Kidney epithelial cell (primary cell): Measurements from ENCODE around the gene FOLR1. TPM values are rescaled to one million over a fixed set of nuclear protein-coding genes. Genes with fewer than 3 reads are reported as not detected.
"Not testable (repeated sequence)": the region's sequence is repeated elsewhere in the genome, so short reads cannot be mapped to it uniquely, and the experiment has no call there.

Experiments used
- DNase-seq: peaks from one replicate; pipeline ENCODE4 v3.0.0-alpha.2; 2010; ENCODE audit warnings: low read depth
- H3K27me3 ChIP-seq: 2 replicates; pipeline ENCODE4 v1.6.0; 2011; ENCODE audit warnings: low read length; ENCODE audit not compliant: control insufficient read depth, insufficient read depth
- H3K36me3 ChIP-seq: 2 replicates; pipeline ENCODE4 v1.5.1; 2011; ENCODE audit warnings: low read length; ENCODE audit not compliant: control insufficient read depth, insufficient read depth
- H3K4me3 ChIP-seq: 2 replicates; pipeline ENCODE4 v1.5.1; 2011; ENCODE audit warnings: low read depth, mild to moderate bottlenecking, control low read depth, low read length
- total RNA-seq: library from RNA; depleted of rRNA; stranded (reverse); fragments of >200 nt; gene quantifications from 2 replicates; pipeline ENCODE4 v1.2.3, GENCODE V29; 2015
- TF ChIP-seq, protein P1 (sequence below): IDR thresholded peaks from 2 replicates; pipeline ENCODE4 v1.5.1; 2011; ENCODE audit warnings: mild to moderate bottlenecking, moderate library complexity, low read length, control low read depth, inconsistent platforms; ENCODE audit not compliant: insufficient read depth, poor library complexity, severe bottlenecking

FOLR1 gene
- total RNA-seq, 1 donor from 2014 or later, result 1.7 TPM

GRCh38 chr11:72202571-72202970 is 10.6 kb downstream of the FOLR1 start:
- no peaks in the 10 kb centered on the region for H3K36me3 ChIP-seq
- H3K27me3 ChIP-seq, result no peaks in the 10 kb centered on the region
- TF ChIP-seq, protein P1, sequence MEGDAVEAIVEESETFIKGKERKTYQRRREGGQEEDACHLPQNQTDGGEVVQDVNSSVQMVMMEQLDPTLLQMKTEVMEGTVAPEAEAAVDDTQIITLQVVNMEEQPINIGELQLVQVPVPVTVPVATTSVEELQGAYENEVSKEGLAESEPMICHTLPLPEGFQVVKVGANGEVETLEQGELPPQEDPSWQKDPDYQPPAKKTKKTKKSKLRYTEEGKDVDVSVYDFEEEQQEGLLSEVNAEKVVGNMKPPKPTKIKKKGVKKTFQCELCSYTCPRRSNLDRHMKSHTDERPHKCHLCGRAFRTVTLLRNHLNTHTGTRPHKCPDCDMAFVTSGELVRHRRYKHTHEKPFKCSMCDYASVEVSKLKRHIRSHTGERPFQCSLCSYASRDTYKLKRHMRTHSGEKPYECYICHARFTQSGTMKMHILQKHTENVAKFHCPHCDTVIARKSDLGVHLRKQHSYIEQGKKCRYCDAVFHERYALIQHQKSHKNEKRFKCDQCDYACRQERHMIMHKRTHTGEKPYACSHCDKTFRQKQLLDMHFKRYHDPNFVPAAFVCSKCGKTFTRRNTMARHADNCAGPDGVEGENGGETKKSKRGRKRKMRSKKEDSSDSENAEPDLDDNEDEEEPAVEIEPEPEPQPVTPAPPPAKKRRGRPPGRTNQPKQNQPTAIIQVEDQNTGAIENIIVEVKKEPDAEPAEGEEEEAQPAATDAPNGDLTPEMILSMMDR, result no peak
- H3K4me3 ChIP-seq, result no peak overlapping the region
- DNase-seq, result no peak

- TF ChIP-seq, protein P1, result no peak
- Histone ChIP-seq H3K36me3 (no peaks in the 10 kb centered on the region), H3K4me3 (no peak overlapping the region), H3K27me3 (no peaks in the 10 kb centered on the region)
- DNase-seq, result no peak
Observed at GRCh38 chr11:72203163-72203562, 11.2 kb downstream of the FOLR1 start.

- Histone ChIP-seq H3K4me3 (no peak overlapping the region), H3K27me3 (no peaks in the 10 kb centered on the region), H3K36me3 (no peaks in the 10 kb centered on the region)
- DNase-seq, result no peak
- TF ChIP-seq, protein P1, result no peak
Observed at GRCh38 chr11:72204886-72205285, 12.9 kb downstream of the FOLR1 start.

DNA sequence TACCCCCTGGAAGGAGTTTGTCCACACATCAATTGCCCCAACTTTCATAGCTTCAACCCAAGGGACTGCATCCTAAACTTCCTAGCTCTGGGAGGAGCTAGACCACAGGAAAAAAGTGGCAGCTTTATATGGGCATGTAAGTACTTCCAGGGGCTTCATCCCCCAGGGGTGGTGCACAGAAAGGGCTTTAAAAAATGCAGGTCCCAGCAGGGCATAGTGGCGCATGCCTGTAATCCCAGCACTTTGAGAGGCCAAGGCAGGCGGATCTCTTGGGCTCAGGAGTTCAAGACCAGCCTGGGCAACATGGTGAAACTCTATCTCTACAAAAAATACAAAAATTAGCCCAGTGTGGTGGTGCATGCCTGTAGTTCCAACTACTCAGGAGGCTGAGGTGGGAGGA is 14.9 kb downstream of the FOLR1 start:
- DNase-seq, H3K36me3 ChIP-seq, H3K27me3 ChIP-seq, H3K4me3 ChIP-seq: not testable (repeated sequence)

GRCh38 chr11:72208281-72208680 is 16.3 kb downstream of the FOLR1 start:
- DNase-seq, result no peak
- H3K36me3 ChIP-seq, result no peaks in the 10 kb centered on the region
- H3K27me3 ChIP-seq, result no peaks in the 10 kb centered on the region
- H3K4me3 ChIP-seq, result no peak overlapping the region
- TF ChIP-seq, protein P1, result no peak

DNA sequence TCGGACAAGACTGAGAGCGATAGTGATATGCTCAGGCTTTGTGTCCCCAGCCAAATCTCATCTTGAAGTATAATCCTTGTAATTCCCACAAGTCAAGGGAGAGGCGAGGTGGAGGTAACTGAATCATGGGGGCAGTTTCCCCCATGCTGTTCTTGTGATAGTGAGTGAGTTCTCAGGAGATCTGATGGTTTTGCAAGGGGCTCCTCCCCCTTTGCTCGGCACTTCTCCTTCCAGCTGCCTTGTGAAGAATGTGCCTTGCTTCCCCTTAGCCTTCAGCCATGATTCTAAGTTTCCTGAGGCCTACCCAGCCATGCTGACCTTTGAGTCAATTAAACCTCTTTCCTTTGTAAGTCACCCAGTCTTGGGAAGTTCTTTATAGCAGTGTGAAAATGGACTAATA is 17.2 kb downstream of the FOLR1 start:
- Histone ChIP-seq H3K36me3 (no peaks in the 10 kb centered on the region), H3K27me3 (no peaks in the 10 kb centered on the region), H3K4me3 (no peak overlapping the region)
- TF ChIP-seq, protein P1, result no peak
- no peak for DNase-seq
